ENCODE results near the gene ABCA13. TPM values are rescaled to one million over a fixed set of nuclear protein-coding genes. Genes with fewer than 3 reads are reported as not detected.

ABCA13 gene
- total RNA-seq, 1 donor from 2014 or later = 0.34 TPM

- no peak for TF ChIP-seq EZH2 (IDR thresholded peaks at IDR 0.05; ENCODE audit: insufficient read depth, low read length)
- TF ChIP-seq, protein P1, sequence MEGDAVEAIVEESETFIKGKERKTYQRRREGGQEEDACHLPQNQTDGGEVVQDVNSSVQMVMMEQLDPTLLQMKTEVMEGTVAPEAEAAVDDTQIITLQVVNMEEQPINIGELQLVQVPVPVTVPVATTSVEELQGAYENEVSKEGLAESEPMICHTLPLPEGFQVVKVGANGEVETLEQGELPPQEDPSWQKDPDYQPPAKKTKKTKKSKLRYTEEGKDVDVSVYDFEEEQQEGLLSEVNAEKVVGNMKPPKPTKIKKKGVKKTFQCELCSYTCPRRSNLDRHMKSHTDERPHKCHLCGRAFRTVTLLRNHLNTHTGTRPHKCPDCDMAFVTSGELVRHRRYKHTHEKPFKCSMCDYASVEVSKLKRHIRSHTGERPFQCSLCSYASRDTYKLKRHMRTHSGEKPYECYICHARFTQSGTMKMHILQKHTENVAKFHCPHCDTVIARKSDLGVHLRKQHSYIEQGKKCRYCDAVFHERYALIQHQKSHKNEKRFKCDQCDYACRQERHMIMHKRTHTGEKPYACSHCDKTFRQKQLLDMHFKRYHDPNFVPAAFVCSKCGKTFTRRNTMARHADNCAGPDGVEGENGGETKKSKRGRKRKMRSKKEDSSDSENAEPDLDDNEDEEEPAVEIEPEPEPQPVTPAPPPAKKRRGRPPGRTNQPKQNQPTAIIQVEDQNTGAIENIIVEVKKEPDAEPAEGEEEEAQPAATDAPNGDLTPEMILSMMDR (IDR thresholded peaks at IDR 0.05; ENCODE audit: insufficient read depth, low read depth, low read length) = no peak
- peak overlapping the region; percentile 11 for H3K4me2 ChIP-seq (ENCODE audit: low read length)
- Mint-ChIP-seq H3K9me3 (ENCODE audit: unreplicated experiment) (peaks cover 8% of the 10 kb centered on the region), H3K27ac (ENCODE audit: unreplicated experiment) (peak overlapping the region; percentile 26), H3K36me3 (ENCODE audit: low read depth, unreplicated experiment) (no peaks in the 10 kb centered on the region), H3K4me3 (ENCODE audit: unreplicated experiment) (no peak overlapping the region), H3K27me3 (ENCODE audit: low read depth, unreplicated experiment) (peaks cover 6% of the 10 kb centered on the region), H3K4me1 (ENCODE audit: low read depth, unreplicated experiment) (peaks cover 21% of the 10 kb centered on the region)
- FAIRE-seq (peak; percentile 17), DNase-seq (ENCODE audit: low read depth) (peak; percentile 44)
- no peaks in the 10 kb centered on the region for H3K27me3 ChIP-seq (ENCODE audit: insufficient read depth, low read length)
- no peaks in the 10 kb centered on the region for H4K20me1 ChIP-seq (ENCODE audit: insufficient read depth, low read length)
- no peaks in the 10 kb centered on the region for H3K36me3 ChIP-seq (ENCODE audit: insufficient read depth, low read length)
- H3K27ac ChIP-seq (ENCODE audit: low read depth, low read length) = no peak overlapping the region
- no peak overlapping the region for H3K4me3 ChIP-seq (ENCODE audit: insufficient read depth, low read depth, low read length)
- peaks cover 32% of the 10 kb centered on the region for H3K4me1 ChIP-seq (ENCODE audit: insufficient read depth, low read length)
- H2AFZ ChIP-seq (ENCODE audit: low read depth, low read length) = no peak overlapping the region
- H3K9me3 ChIP-seq (ENCODE audit: insufficient read depth, low read depth, low read length) = no peaks in the 10 kb centered on the region
- no peak overlapping the region for H3K9ac ChIP-seq (ENCODE audit: low read length)
- no peaks in the 10 kb centered on the region for H3K79me2 ChIP-seq (ENCODE audit: insufficient read depth, low read length)
These were observed 74.7 kb downstream of the ABCA13 start for GRCh38 chr7:48245751-48246472.

GRCh38 chr7:48249166-48249565 is 77.9 kb downstream of the ABCA13 start:
- Mint-ChIP-seq H3K4me1 (ENCODE audit: low read depth, unreplicated experiment) (peaks cover 27% of the 10 kb centered on the region), H3K9me3 (ENCODE audit: unreplicated experiment) (no peaks in the 10 kb centered on the region), H3K27ac (ENCODE audit: unreplicated experiment) (no peak overlapping the region), H3K36me3 (ENCODE audit: low read depth, unreplicated experiment) (no peaks in the 10 kb centered on the region), H3K4me3 (ENCODE audit: unreplicated experiment) (no peak overlapping the region), H3K27me3 (ENCODE audit: low read depth, unreplicated experiment) (no peaks in the 10 kb centered on the region)
- TF ChIP-seq, protein P1 (IDR thresholded peaks at IDR 0.05; ENCODE audit: insufficient read depth, low read depth, low read length) = no peak
- no peak for TF ChIP-seq EZH2 (IDR thresholded peaks at IDR 0.05; ENCODE audit: insufficient read depth, low read length)
- Histone ChIP-seq H4K20me1 (ENCODE audit: insufficient read depth, low read length) (no peaks in the 10 kb centered on the region), H3K27ac (ENCODE audit: low read depth, low read length) (no peak overlapping the region), H2AFZ (ENCODE audit: low read depth, low read length) (no peak overlapping the region), H3K4me2 (ENCODE audit: low read length) (no peak overlapping the region), H3K4me1 (ENCODE audit: insufficient read depth, low read length) (peaks cover 37% of the 10 kb centered on the region), H3K9me3 (ENCODE audit: insufficient read depth, low read depth, low read length) (no peaks in the 10 kb centered on the region), H3K79me2 (ENCODE audit: insufficient read depth, low read length) (no peaks in the 10 kb centered on the region), H3K27me3 (ENCODE audit: insufficient read depth, low read length) (no peaks in the 10 kb centered on the region), H3K36me3 (ENCODE audit: insufficient read depth, low read length) (no peaks in the 10 kb centered on the region), H3K9ac (ENCODE audit: low read length) (no peak overlapping the region), H3K4me3 (ENCODE audit: insufficient read depth, low read depth, low read length) (no peak overlapping the region)
- no peak for FAIRE-seq
- DNase-seq (ENCODE audit: low read depth) = no peak

GRCh38 chr7:48250441-48250951 is 79.2 kb downstream of the ABCA13 start:
- H3K9ac ChIP-seq (ENCODE audit: low read length) = peak overlapping the region; percentile 2
- TF ChIP-seq, protein P1 (IDR thresholded peaks at IDR 0.05; ENCODE audit: insufficient read depth, low read depth, low read length) = no peak
- TF ChIP-seq EZH2 (IDR thresholded peaks at IDR 0.05; ENCODE audit: insufficient read depth, low read length) = no peak
- Mint-ChIP-seq H3K27ac (ENCODE audit: unreplicated experiment) (no peak overlapping the region), H3K27me3 (ENCODE audit: low read depth, unreplicated experiment) (no peaks in the 10 kb centered on the region), H3K9me3 (ENCODE audit: unreplicated experiment) (no peaks in the 10 kb centered on the region), H3K4me1 (ENCODE audit: low read depth, unreplicated experiment) (peaks cover 25% of the 10 kb centered on the region), H3K36me3 (ENCODE audit: low read depth, unreplicated experiment) (no peaks in the 10 kb centered on the region), H3K4me3 (ENCODE audit: unreplicated experiment) (no peak overlapping the region)
- DNase-seq (ENCODE audit: low read depth) = peak; percentile 80
- H3K36me3 ChIP-seq (ENCODE audit: insufficient read depth, low read length) = no peaks in the 10 kb centered on the region
- H3K4me1 ChIP-seq (ENCODE audit: insufficient read depth, low read length) = peaks cover 31% of the 10 kb centered on the region
- peak overlapping the region; percentile 56 for H3K27ac ChIP-seq (ENCODE audit: low read depth, low read length)
- H3K9me3 ChIP-seq (ENCODE audit: insufficient read depth, low read depth, low read length) = no peaks in the 10 kb centered on the region
- no peak overlapping the region for H3K4me3 ChIP-seq (ENCODE audit: insufficient read depth, low read depth, low read length)
- H2AFZ ChIP-seq (ENCODE audit: low read depth, low read length) = no peak overlapping the region
- H3K79me2 ChIP-seq (ENCODE audit: insufficient read depth, low read length) = no peaks in the 10 kb centered on the region
- H4K20me1 ChIP-seq (ENCODE audit: insufficient read depth, low read length) = no peaks in the 10 kb centered on the region
- peak overlapping the region; percentile 45 for H3K4me2 ChIP-seq (ENCODE audit: low read length)
- FAIRE-seq = peak; percentile 23
- H3K27me3 ChIP-seq (ENCODE audit: insufficient read depth, low read length) = no peaks in the 10 kb centered on the region
